GM18511 (cell line): ENCODE measurements around the gene NUDT4.
"Not testable (repeated sequence)": the region's sequence is repeated elsewhere in the genome, so short reads cannot be mapped to it uniquely, and the experiment has no call there.

ENCODE experiments used
- ATAC-seq: cut with Tn5 transposase; IDR thresholded peaks from one replicate; pipeline ENCODE4 v1.9.1; 2021; ENCODE audit warnings: mild to moderate bottlenecking, moderate library complexity; ENCODE audit not compliant: unreplicated experiment

The NUDT4 gene

GRCh38 chr12:93393425-93393824 lies 15.7 kb downstream of the NUDT4 start:
- ATAC-seq = no peak

- ATAC-seq = no peak
These were observed 19.7 kb downstream of the NUDT4 start for GRCh38 chr12:93397412-93397811.

GRCh38 chr12:93399183-93399863 lies 21.6 kb downstream of the NUDT4 start:
- ATAC-seq = peak; percentile 87

- no peak for ATAC-seq
These were observed 24.9 kb downstream of the NUDT4 start for GRCh38 chr12:93402333-93403311.

- no peak for ATAC-seq
These were observed 26.5 kb downstream of the NUDT4 start for GRCh38 chr12:93403988-93404803.

- no peak for ATAC-seq
These were observed 27.5 kb downstream of the NUDT4 start for GRCh38 chr12:93404961-93405849.

- ATAC-seq = no peak
These were observed 29.6 kb downstream of the NUDT4 start for GRCh38 chr12:93407054-93407962.

- no peak for ATAC-seq
These were observed 30.2 kb downstream of the NUDT4 start for GRCh38 chr12:93407963-93408283.

- no peak for ATAC-seq
These were observed 31.1 kb downstream of the NUDT4 start for GRCh38 chr12:93408813-93409212.

- ATAC-seq = not testable (repeated sequence)
These were observed 31.8 kb downstream of the NUDT4 start for GRCh38 chr12:93409343-93410187.

- ATAC-seq = not testable (repeated sequence)
These were observed 33.3 kb downstream of the NUDT4 start for GRCh38 chr12:93411060-93411459.

- ATAC-seq = not testable (repeated sequence)
These were observed 34.7 kb downstream of the NUDT4 start for GRCh38 chr12:93412396-93412795.

- ATAC-seq = no peak
These were observed 35.3 kb downstream of the NUDT4 start for GRCh38 chr12:93413064-93413463.

- ATAC-seq = peak; percentile 62
These were observed 38.2 kb downstream of the NUDT4 start for GRCh38 chr12:93415723-93416464.

GRCh38 chr12:93417967-93418480 lies 40.3 kb downstream of the NUDT4 start:
- ATAC-seq = no peak

- ATAC-seq = no peak
These were observed 41.8 kb downstream of the NUDT4 start for GRCh38 chr12:93419388-93420034.

- ATAC-seq = no peak
These were observed 44.3 kb downstream of the NUDT4 start for GRCh38 chr12:93422050-93422449.
